ENCODE data around the gene PUSL1.

Gene PUSL1

DNA sequence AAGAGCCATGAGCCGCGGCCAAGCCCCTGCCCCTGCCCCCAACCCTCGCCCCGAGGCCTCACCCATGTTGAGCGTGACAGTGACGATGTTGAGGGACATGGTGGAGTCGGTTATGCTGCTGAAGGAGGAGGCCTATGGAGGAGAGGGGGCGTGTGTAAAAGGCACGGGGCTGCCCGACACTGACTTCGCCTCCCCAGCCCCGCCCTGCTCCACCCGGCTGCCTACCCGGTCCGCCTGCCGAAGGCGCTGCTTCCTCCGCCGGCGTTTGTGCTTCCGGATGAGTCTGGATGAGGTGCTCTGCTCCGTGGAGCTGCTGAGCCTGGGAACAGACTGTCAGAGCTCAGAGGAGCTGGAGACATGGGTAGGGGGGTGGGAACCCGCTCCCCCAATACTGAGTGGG is 31.8 kb downstream of the PUSL1 start:
- no peak overlapping the region for H3K9ac ChIP-seq (ENCODE audit: insufficient read length)
- peaks cover 3% of the 10 kb centered on the region; the same call in 1 of the 2 replicates for H3K36me3 ChIP-seq (ENCODE audit: insufficient read depth, low read length)
- H3K27ac ChIP-seq, result no peak overlapping the region
- DNase-seq (ENCODE audit: low read depth, low spot score), result no peak
- TF ChIP-seq FOXP2 (optimal IDR thresholded peaks at IDR 0.05; ENCODE audit: control extremely low read depth, extremely low read length, insufficient read depth) (no peak), EZH2 (IDR thresholded peaks at IDR 0.05) (no peak), POLR2AphosphoS5 (IDR thresholded peaks at IDR 0.05; ENCODE audit: borderline replicate concordance, low read depth, low read length) (no peak)
- no peaks in the 10 kb centered on the region for H3K9me3 ChIP-seq (ENCODE audit: low read depth, low read length)
- no peak overlapping the region for H3K4me3 ChIP-seq

DNA sequence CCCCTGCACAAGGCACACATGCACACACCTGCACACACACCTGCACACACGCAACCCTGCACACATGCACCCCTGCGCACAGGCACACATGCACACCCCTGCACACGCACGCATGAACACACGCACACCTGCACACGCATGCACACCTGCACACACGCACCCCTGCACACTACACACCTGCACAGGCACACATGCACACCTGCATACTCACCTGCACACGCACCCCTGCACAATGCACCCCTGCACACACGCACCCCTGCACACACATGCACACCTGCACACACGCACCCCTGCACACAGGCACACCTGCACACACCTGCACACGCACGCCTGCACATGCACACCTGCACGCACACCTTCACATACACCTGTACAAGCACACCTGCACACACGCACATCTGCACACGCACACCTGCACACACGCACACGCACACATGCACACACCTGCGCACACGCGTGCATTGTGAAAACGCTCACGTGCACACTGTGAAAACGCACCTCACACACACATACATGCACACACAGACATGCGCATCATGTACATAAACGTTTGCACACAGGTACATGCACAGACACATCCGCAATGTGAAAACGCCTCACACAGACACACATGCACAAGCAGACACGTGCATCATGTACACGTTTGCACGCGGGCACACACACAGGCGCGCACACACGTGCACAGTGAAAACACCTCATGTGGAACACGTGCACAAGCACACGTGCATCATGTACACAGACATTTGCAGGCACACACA is 32.6 kb downstream of the PUSL1 start:
- H3K36me3 ChIP-seq (ENCODE audit: insufficient read depth, low read length), result peaks cover 3% of the 10 kb centered on the region; the same call in 1 of the 2 replicates
- H3K9ac ChIP-seq (ENCODE audit: insufficient read length), result no peak overlapping the region
- H3K9me3 ChIP-seq (ENCODE audit: low read depth, low read length), result no peaks in the 10 kb centered on the region
- H3K4me3 ChIP-seq, result no peak overlapping the region
- H3K27ac ChIP-seq, result no peak overlapping the region
- TF ChIP-seq EZH2 (IDR thresholded peaks at IDR 0.05) (no peak), POLR2AphosphoS5 (IDR thresholded peaks at IDR 0.05; ENCODE audit: borderline replicate concordance, low read depth, low read length) (peak; percentile 9; the same call in 1 of the 2 replicates)
- DNase-seq (ENCODE audit: low read depth, low spot score), result no peak

DNA sequence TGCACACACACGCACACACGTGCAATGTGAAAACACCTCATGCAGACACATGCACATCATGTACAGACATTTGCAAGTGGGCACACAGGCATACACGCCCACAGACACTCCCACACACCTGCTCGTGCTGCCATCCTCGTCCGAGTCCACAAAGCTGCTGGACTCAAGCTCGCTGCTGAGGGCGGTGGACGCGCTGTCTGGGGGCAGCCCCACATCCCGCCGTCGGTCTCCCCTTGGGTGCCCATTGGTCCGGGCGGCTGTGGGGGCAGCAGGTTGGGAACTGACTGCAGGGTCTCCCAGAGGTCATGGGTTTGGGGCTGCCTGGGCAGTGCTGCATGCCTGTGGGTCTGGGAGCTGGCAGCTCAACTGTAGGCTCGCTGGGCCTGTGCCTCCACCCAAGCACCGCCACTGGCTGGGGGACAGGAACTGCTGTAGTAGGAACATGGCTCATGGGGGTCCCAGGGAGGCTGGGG is 33.2 kb downstream of the PUSL1 start:
- Histone ChIP-seq H3K27ac (no peak overlapping the region), H3K4me3 (no peak overlapping the region), H3K9ac (ENCODE audit: insufficient read length) (no peak overlapping the region), H3K9me3 (ENCODE audit: low read depth, low read length) (no peaks in the 10 kb centered on the region), H3K36me3 (ENCODE audit: insufficient read depth, low read length) (peaks cover 3% of the 10 kb centered on the region; the same call in 1 of the 2 replicates)
- TF ChIP-seq POLR2AphosphoS5 (IDR thresholded peaks at IDR 0.05; ENCODE audit: borderline replicate concordance, low read depth, low read length) (no peak), EZH2 (IDR thresholded peaks at IDR 0.05) (no peak), FOXP2 (optimal IDR thresholded peaks at IDR 0.05; ENCODE audit: control extremely low read depth, extremely low read length, insufficient read depth) (no peak)
- no peak for DNase-seq (ENCODE audit: low read depth, low spot score)

DNA sequence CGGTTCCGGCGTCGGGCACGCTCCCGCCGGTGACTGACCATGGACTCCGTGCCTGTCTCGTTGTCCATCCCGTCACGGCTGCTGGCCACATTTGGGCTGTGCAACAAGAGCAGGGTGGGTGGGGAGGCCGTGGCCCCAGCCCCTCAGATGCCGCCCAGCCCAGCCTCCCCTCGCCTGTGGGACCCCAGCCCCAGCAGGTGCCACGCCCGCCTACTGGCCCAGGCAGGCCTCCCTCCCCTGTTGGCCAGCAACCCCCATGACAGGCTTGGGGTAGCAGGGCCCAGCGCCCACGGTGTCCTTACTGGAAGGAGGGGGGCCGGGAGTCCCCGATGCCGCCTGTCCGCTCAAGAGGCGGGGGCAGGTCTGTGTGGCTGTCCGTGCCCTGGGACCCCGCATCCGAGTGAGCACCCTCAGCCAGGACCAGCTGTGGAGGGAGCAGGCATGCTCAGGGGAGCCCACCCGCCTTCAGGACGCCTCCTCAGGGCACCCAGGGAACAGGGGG is 33.7 kb downstream of the PUSL1 start:
- H3K4me3 ChIP-seq, result no peak overlapping the region
- no peak overlapping the region for H3K27ac ChIP-seq
- H3K36me3 ChIP-seq (ENCODE audit: insufficient read depth, low read length), result peaks cover 3% of the 10 kb centered on the region; the same call in 1 of the 2 replicates
- no peaks in the 10 kb centered on the region for H3K9me3 ChIP-seq (ENCODE audit: low read depth, low read length)
- H3K9ac ChIP-seq (ENCODE audit: insufficient read length), result no peak overlapping the region
- TF ChIP-seq EZH2 (IDR thresholded peaks at IDR 0.05), result no peak
- DNase-seq (ENCODE audit: low read depth, low spot score), result no peak

DNA sequence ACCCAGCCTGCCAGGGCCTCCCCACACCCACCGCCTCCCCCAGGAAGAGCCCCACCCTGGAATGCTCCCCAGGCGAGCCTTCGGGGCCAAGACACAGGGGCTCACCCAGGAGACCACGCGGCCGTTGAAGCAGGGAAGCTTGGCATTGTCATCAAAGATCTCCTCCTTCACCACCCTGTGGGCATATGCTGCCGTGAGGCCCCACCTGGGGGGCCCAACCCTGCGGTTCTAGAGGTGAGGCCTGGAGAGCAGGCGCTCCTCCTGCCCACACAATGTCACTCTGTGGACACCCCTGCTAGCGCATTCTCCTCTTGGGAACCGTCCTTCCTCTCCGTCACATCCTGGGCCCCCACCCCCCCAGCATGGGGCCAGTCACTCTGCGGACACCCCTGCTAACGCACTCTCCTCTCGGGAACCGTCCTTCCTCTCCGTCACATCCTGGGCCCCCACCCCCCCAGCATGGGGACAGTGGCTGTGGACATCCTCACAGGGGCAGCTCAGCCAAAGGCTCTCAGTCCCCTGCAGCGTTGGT is 34.3 kb downstream of the PUSL1 start:
- no peak for DNase-seq (ENCODE audit: low read depth, low spot score)
- Histone ChIP-seq H3K27ac (no peak overlapping the region), H3K36me3 (ENCODE audit: insufficient read depth, low read length) (no peaks in the 10 kb centered on the region; the same call in 1 of the 2 replicates), H3K4me3 (no peak overlapping the region), H3K9ac (ENCODE audit: insufficient read length) (no peak overlapping the region), H3K9me3 (ENCODE audit: low read depth, low read length) (no peaks in the 10 kb centered on the region)
- TF ChIP-seq POLR2AphosphoS5 (IDR thresholded peaks at IDR 0.05; ENCODE audit: borderline replicate concordance, low read depth, low read length) (no peak), FOXP2 (optimal IDR thresholded peaks at IDR 0.05; ENCODE audit: control extremely low read depth, extremely low read length, insufficient read depth) (no peak), EZH2 (IDR thresholded peaks at IDR 0.05) (no peak)

DNA sequence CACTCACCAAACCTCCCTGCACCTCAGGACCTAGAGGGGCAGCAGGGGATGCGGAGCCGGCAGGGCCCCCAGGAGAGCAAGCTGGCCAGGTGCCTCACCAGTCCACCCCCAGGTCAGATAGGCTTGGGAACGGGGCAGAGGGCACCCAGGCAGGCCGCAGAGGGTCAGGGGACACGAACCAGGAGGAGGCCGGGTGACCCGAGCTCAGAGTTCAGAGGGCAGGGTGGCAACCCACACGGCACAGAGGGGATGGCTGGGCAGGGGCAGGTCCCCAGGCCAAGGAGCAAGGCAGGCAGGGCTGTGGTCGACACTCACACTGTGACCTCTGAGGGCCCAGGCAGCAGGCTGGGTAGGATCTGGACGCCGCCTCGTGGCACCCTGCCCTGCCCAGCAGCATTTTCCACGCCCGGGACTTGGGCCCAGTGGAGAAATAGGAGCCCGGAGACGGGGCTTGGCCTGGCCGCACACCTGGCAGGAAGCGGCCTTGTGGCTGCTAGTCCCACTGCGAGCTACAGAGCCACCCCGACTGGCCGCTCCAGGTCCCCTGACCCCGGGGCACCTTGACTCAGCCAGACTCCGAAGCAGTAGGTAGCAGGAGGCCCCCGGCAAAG is 35.5 kb downstream of the PUSL1 start:
- no peak overlapping the region for H3K27ac ChIP-seq

DNA sequence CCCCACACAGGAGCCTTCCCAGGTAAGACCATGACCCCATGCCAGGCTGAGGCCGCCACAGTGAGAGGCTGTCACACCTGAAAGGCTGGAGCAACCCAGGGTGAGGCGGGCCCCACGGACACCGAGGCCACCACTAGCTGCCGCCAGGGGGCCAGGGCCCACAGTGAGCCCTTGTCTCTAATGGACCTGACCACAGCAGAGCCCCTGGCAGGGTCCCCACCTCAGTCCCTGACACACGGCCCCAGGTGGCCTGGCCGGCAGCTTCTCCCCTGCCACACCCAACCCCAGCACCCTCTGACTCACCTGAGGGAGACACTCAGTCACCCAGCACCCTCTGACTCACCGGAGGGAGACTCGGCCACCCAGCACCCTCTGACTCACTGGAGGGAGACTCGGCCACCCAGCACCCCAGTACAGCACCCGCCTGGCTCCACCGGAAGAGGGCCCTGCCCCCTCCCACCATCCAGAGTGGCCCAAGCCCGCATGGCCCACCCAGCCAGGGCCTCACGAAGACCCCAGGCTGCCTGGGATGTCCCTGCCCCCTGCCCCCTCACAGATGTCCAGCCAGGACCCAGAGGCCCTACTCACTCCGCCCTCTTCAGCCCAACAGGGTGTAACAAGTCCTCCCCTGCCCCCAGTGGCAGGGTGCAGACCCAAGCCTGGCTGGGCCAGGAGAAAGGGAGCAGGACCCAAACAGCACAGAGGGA is 36.4 kb downstream of the PUSL1 start:
- H3K9ac ChIP-seq (ENCODE audit: insufficient read length), result no peak overlapping the region
- no peak overlapping the region for H3K4me3 ChIP-seq
- DNase-seq (ENCODE audit: low read depth, low spot score), result no peak
- no peak for TF ChIP-seq EZH2 (IDR thresholded peaks at IDR 0.05)
- no peak for TF ChIP-seq POLR2AphosphoS5 (IDR thresholded peaks at IDR 0.05; ENCODE audit: borderline replicate concordance, low read depth, low read length)
- TF ChIP-seq FOXP2 (optimal IDR thresholded peaks at IDR 0.05; ENCODE audit: control extremely low read depth, extremely low read length, insufficient read depth), result no peak
- H3K27ac ChIP-seq, result no peak overlapping the region
- no peaks in the 10 kb centered on the region for H3K9me3 ChIP-seq (ENCODE audit: low read depth, low read length)
- H3K36me3 ChIP-seq (ENCODE audit: insufficient read depth, low read length), result no peaks in the 10 kb centered on the region; the same call in 1 of the 2 replicates

More for the DNA sequence above, 35.5 kb downstream of the PUSL1 start:
- no peaks in the 10 kb centered on the region; the same call in 1 of the 2 replicates for H3K36me3 ChIP-seq (ENCODE audit: insufficient read depth, low read length)
- DNase-seq (ENCODE audit: low read depth, low spot score), result no peak
- no peak overlapping the region for H3K4me3 ChIP-seq
- H3K9ac ChIP-seq (ENCODE audit: insufficient read length), result no peak overlapping the region
- no peak for TF ChIP-seq POLR2AphosphoS5 (IDR thresholded peaks at IDR 0.05; ENCODE audit: borderline replicate concordance, low read depth, low read length)
- no peak for TF ChIP-seq FOXP2 (optimal IDR thresholded peaks at IDR 0.05; ENCODE audit: control extremely low read depth, extremely low read length, insufficient read depth)
- TF ChIP-seq EZH2 (IDR thresholded peaks at IDR 0.05), result no peak
- no peaks in the 10 kb centered on the region for H3K9me3 ChIP-seq (ENCODE audit: low read depth, low read length)

DNA sequence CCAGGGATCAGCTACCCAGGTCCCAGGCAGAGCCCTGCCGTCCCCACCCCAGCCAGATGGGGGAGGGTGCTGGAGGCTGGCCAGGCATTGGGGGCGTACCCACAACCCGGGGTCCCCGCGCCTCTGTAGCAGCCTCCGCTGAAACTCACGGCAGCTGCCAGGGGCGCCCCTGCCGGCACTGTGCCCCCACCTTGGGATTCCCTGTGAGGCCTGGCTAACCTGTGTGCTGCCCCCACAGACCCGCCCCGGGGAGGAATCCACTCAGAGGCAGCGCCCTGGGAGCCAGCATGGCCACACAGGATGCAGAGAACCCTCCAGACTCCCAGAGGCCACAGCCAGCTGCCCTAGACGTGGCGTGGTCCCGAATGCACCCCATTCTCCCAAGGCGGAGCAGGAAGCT is 37.0 kb downstream of the PUSL1 start:
- H3K27ac ChIP-seq, result no peak overlapping the region
- TF ChIP-seq EZH2 (IDR thresholded peaks at IDR 0.05), result no peak
- TF ChIP-seq POLR2AphosphoS5 (IDR thresholded peaks at IDR 0.05; ENCODE audit: borderline replicate concordance, low read depth, low read length), result no peak
- no peak for TF ChIP-seq FOXP2 (optimal IDR thresholded peaks at IDR 0.05; ENCODE audit: control extremely low read depth, extremely low read length, insufficient read depth)
- H3K9ac ChIP-seq (ENCODE audit: insufficient read length), result no peak overlapping the region
- no peak overlapping the region for H3K4me3 ChIP-seq
- no peaks in the 10 kb centered on the region; the same call in 1 of the 2 replicates for H3K36me3 ChIP-seq (ENCODE audit: insufficient read depth, low read length)
- no peaks in the 10 kb centered on the region for H3K9me3 ChIP-seq (ENCODE audit: low read depth, low read length)
- DNase-seq (ENCODE audit: low read depth, low spot score), result no peak
